ENCODE results near the gene RAB8A. TPM values are rescaled to one million over a fixed set of nuclear protein-coding genes. Genes with fewer than 3 reads are reported as not detected.

RAB8A gene
- total and polyA plus RNA-seq, 12 donors: 32.0 to 143 (median 67.3) TPM

GRCh38 chr19:16141043-16141442 lies 29.4 kb downstream of the RAB8A start:
- H3K27me3 ChIP-seq: no peaks in the 10 kb centered on the region
- 64 to 89% (median 69%) methylated on average over 4 of the region's 4 CpGs for WGBS, 4 donors
- H3K9me3 ChIP-seq (replicated peaks in 1 of 3): no peaks in the 10 kb centered on the region
- no peak for DNase-seq
- no peak for TF ChIP-seq POLR2A (IDR thresholded peaks at IDR 0.05)
- no peak for TF ChIP-seq CTCF (IDR thresholded peaks at IDR 0.05)
- H3K36me3 ChIP-seq (replicated peaks in 1 of 2): no peaks in the 10 kb centered on the region
- intact Hi-C loops (cut with DNase I): no loop called here
- no peak overlapping the region for H3K27ac ChIP-seq
- H3K4me3 ChIP-seq: no peak overlapping the region
- H3K4me1 ChIP-seq (replicated peaks in 1 of 2): peaks cover 0 to 6% of the 10 kb centered on the region in 2 donors

DNA sequence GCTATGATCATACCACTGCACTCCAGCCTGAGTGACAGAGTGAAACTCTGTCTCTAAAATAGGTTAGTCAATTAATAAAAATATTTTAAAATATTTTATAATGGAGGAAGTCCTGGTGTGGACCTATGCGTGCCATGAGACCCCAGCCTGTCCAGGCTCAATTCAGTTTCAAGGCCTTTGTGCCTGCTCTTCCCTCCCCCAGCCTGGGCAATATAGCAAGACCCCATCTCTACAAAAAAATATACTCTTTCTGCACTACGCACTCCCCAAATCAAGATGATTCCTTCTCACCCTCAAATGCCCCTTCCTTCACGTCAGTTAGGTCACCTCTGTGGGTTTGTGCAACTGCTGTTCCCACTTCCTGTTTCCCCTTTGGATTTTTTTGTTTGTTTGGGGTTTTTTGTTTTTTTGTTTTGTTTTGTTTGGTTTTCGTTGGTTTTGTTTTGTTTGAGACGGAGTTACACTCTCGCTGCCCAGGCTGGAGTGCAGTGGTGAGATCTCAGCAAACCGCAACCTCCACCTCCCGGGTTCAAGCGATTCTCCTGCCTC lies 30.4 kb downstream of the RAB8A start:
- Histone ChIP-seq H3K27ac (no peak overlapping the region), H3K4me1 (replicated peaks in 1 of 2) (no peaks in the 10 kb centered on the region), H3K9me3 (replicated peaks in 1 of 3) (no peaks in the 10 kb centered on the region), H3K36me3 (replicated peaks in 1 of 2) (no peaks in the 10 kb centered on the region), H3K4me3 (no peak overlapping the region), H3K27me3 (no peaks in the 10 kb centered on the region)
- TF ChIP-seq CTCF (IDR thresholded peaks at IDR 0.05): no peak
- TF ChIP-seq POLR2A (IDR thresholded peaks at IDR 0.05): no peak
- no peak for DNase-seq
- WGBS, 4 donors: 79 to 82% (median 81%) methylated on average over 9 of the region's 9 CpGs
- intact Hi-C loops (cut with DNase I): no loop called here

DNA sequence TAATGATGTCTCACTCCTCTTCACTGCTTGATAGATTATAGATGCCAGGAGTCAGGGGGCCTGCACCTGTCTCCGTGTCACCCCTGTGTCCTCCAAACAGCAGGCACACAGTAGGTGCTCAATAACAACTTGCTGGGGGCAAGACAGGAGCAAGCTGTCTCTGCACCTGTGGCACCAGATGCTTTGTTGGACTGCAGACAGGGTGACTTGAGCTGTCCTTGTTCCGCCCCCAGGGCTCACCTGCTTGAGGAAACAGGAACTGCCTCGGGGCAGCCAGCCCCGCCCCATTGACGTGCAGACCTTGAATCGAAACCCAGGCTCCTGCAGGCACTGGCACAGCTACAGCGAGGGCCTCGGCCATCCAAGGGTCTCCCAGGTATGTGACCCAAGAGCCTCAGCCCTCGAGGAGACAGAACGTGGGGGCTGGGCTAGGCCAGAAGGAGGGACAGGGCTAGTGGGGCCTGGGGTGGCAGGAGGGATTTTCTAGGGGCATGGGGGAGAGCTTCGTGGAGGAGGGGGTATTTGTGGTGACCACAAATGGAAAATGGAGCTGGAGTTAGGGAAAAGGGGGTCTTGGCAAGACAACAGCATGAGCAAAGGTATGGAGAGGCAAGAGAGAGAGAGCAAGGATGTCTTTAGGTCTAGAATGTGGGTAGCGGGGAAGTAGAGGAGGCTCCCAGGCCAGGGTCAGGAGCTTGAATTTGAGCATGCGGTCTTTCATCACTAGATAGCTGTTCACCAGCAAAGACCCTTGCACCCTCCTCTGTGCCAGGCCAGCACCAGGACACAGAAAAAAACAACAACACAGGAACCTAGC lies 31.9 kb downstream of the RAB8A start, which contains the start of gene HSH2D:
Gene HSH2D, plus strand, starts transcription at position 287 of the 817 bp plus-strand sequence. CDS start 5,066 bp downstream, outside the sequence.
- Histone ChIP-seq H3K4me1 (replicated peaks in 1 of 2) (no peaks in the 10 kb centered on the region), H3K9me3 (replicated peaks in 1 of 3) (no peaks in the 10 kb centered on the region), H3K27ac (no peak within 1 kb of the TSS), H3K4me3 (no peak within 1 kb of the TSS), H3K27me3 (no peaks in the 10 kb centered on the region), H3K36me3 (replicated peaks in 1 of 2) (no peaks in the 10 kb centered on the region)
- peak; percentile 31 to 67 (median 61) for DNase-seq
- intact Hi-C loops (cut with DNase I): no loop called here
- WGBS, 4 donors: 23 to 36% (median 27%) methylated on average over 8 to 13 of the region's 13 CpGs
- TF ChIP-seq CTCF (IDR thresholded peaks at IDR 0.05): no peak
- no peak for TF ChIP-seq POLR2A (IDR thresholded peaks at IDR 0.05)

DNA sequence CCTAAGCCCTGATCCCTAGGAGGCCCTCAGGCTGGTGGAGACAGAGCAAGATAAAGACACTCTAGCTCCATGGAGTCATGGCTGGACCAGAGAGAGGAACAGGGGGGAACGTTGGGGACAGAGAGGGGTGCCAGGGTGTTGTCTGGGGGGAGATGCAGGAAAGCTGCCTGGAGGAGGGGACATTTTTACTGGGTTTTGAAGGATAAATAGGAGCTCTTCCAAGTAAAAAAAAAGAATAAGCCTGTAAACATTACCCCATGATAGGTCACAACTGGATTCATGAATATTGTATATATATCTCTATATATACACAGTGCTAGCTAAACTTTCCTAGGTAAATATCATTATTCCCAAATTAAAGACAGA lies 32.5 kb downstream of the RAB8A start:
- Histone ChIP-seq H3K4me1 (replicated peaks in 1 of 2) (no peaks in the 10 kb centered on the region), H3K27me3 (no peaks in the 10 kb centered on the region), H3K36me3 (replicated peaks in 1 of 2) (no peaks in the 10 kb centered on the region), H3K27ac (no peak overlapping the region), H3K4me3 (no peak overlapping the region), H3K9me3 (replicated peaks in 1 of 3) (no peaks in the 10 kb centered on the region)
- DNase-seq: no peak
- 43 to 89% (median 72%) methylated on average over 1 of the region's 1 CpG for WGBS, 4 donors
- TF ChIP-seq CTCF (IDR thresholded peaks at IDR 0.05) (no peak), POLR2A (IDR thresholded peaks at IDR 0.05) (no peak)
- intact Hi-C loops (cut with DNase I): no loop called here

Measured in adrenal gland (tissue), 12 donors.